HG03025 (cell line): ENCODE results near the gene URAD.

Experiments used
- ATAC-seq: cut with Tn5 transposase; IDR thresholded peaks from one replicate; pipeline ENCODE4 v1.9.1; 2021; ENCODE audit warnings: mild to moderate bottlenecking, moderate library complexity; ENCODE audit not compliant: unreplicated experiment, low FRiP score

The URAD gene

GRCh38 chr13:27961227-27962085 is 27.0 kb downstream of the URAD start:
- no peak for ATAC-seq

GRCh38 chr13:27960362-27961226 is 27.9 kb downstream of the URAD start:
- no peak for ATAC-seq

- ATAC-seq: no peak
Measured at GRCh38 chr13:27959976-27960361, 28.5 kb downstream of the URAD start.

- no peak for ATAC-seq
Measured at GRCh38 chr13:27956576-27957300, 31.8 kb downstream of the URAD start.

GRCh38 chr13:27955014-27955591 is 33.4 kb downstream of the URAD start:
- no peak for ATAC-seq

GRCh38 chr13:27954406-27954851 is 34.1 kb downstream of the URAD start:
- peak; percentile 33 for ATAC-seq

- peak; percentile 78 for ATAC-seq
Measured at GRCh38 chr13:27953676-27954405, 34.7 kb downstream of the URAD start.

- no peak for ATAC-seq
Measured at GRCh38 chr13:27952876-27953675, 35.4 kb downstream of the URAD start.

- ATAC-seq: no peak
Measured at GRCh38 chr13:27942972-27943371, 45.5 kb downstream of the URAD start.

GRCh38 chr13:27933580-27934328 is 54.7 kb downstream of the URAD start:
- ATAC-seq: no peak

- ATAC-seq: no peak
Measured at GRCh38 chr13:27933118-27933517, 55.4 kb downstream of the URAD start.

GRCh38 chr13:27929868-27930267 is 58.6 kb downstream of the URAD start:
- ATAC-seq: no peak

- no peak for ATAC-seq
Measured at GRCh38 chr13:27928805-27929753, 59.4 kb downstream of the URAD start.

- ATAC-seq: no peak
Measured at GRCh38 chr13:27928353-27928804, 60.1 kb downstream of the URAD start.
